Osteoblast (primary cell): ENCODE results near the gene COL4A2. TPM values are rescaled to one million over a fixed set of nuclear protein-coding genes. Genes with fewer than 3 reads are reported as not detected.

Experiments
- DNase-seq: peaks from one replicate; pipeline ENCODE4 v3.0.0; 2011; ENCODE audit warnings: low spot score, mixed read lengths; ENCODE audit not compliant: insufficient read length; ENCODE audit errors: missing footprints
- H2AFZ ChIP-seq: 2 replicates; pipeline ENCODE4 v1.6.0; 2011; ENCODE audit warnings: mild to moderate bottlenecking, low read length
- H3K27ac ChIP-seq: 2 replicates; pipeline ENCODE4 v1.5.1; 2011; ENCODE audit warnings: mild to moderate bottlenecking, low read depth, low read length, moderate library complexity
- H3K27me3 ChIP-seq: 2 replicates; pipeline ENCODE4 v1.6.0; 2012; ENCODE audit warnings: mild to moderate bottlenecking, control low read depth, inconsistent platforms, low read length, moderate library complexity; ENCODE audit not compliant: insufficient read depth
- H3K36me3 ChIP-seq: 2 replicates; pipeline ENCODE4 v1.5.1; 2011; ENCODE audit warnings: mild to moderate bottlenecking, low read length, control low read depth, moderate library complexity; ENCODE audit not compliant: insufficient read depth
- H3K4me1 ChIP-seq: 2 replicates; pipeline ENCODE4 v1.5.1; 2011; ENCODE audit warnings: mild to moderate bottlenecking, low read length, control low read depth, moderate library complexity; ENCODE audit not compliant: insufficient read depth
- H3K4me2 ChIP-seq: 2 replicates; pipeline ENCODE4 v1.6.0; 2011; ENCODE audit warnings: mild to moderate bottlenecking, low read length; ENCODE audit not compliant: insufficient read depth
- H3K4me3 ChIP-seq: fragments of 200-600 bp; sonication (generic); 3 replicates; pipeline ENCODE4 v1.5.1; 2012; ENCODE audit warnings: mild to moderate bottlenecking, low read length, inconsistent platforms; ENCODE audit not compliant: insufficient read depth
- H3K79me2 ChIP-seq: 2 replicates; pipeline ENCODE4 v1.6.0; 2012; ENCODE audit warnings: mild to moderate bottlenecking, low read length, control low read depth, inconsistent platforms; ENCODE audit not compliant: insufficient read depth
- H3K9me3 ChIP-seq: 2 replicates; pipeline ENCODE4 v1.5.1; 2011; ENCODE audit warnings: low read depth, low read length, control low read depth
- H4K20me1 ChIP-seq: 2 replicates; pipeline ENCODE4 v1.6.0; 2012; ENCODE audit warnings: mild to moderate bottlenecking, low read length, control low read depth; ENCODE audit not compliant: insufficient read depth
- CTCF ChIP-seq: IDR thresholded peaks from 2 replicates; pipeline ENCODE4 v1.5.1; 2011; ENCODE audit warnings: mild to moderate bottlenecking, low read depth, low read length, moderate library complexity; ENCODE audit errors: extremely low read depth
- total RNA-seq: library from RNA; depleted of rRNA; stranded (reverse); fragments of >200 nt; gene quantifications from 2 replicates; pipeline ENCODE4 v1.2.3, GENCODE V29; 2012

The COL4A2 gene
- total RNA-seq, 1 donor = 267 TPM

- Histone ChIP-seq H2AFZ (no peak overlapping the region), H3K27ac (peak overlapping the region; percentile 45), H4K20me1 (peaks cover 50% of the 10 kb centered on the region), H3K9me3 (no peaks in the 10 kb centered on the region), H3K79me2 (peaks cover 85% of the 10 kb centered on the region), H3K36me3 (peaks cover 59% of the 10 kb centered on the region), H3K27me3 (no peaks in the 10 kb centered on the region), H3K4me2 (no peak overlapping the region), H3K4me1 (peaks cover 52% of the 10 kb centered on the region), H3K4me3 (no peak overlapping the region)
- DNase-seq = no peak
- TF ChIP-seq CTCF = no peak
Observed at GRCh38 chr13:110314516-110315245, 7.6 kb downstream of the COL4A2 start.

GRCh38 chr13:110316196-110316595 lies 9.1 kb downstream of the COL4A2 start:
- no peaks in the 10 kb centered on the region for H3K27me3 ChIP-seq
- H3K4me1 ChIP-seq = peaks cover 52% of the 10 kb centered on the region
- H4K20me1 ChIP-seq = peaks cover 49% of the 10 kb centered on the region
- H3K9me3 ChIP-seq = no peaks in the 10 kb centered on the region
- peak overlapping the region; percentile 45 for H3K27ac ChIP-seq
- H3K36me3 ChIP-seq = peaks cover 44% of the 10 kb centered on the region
- no peak overlapping the region for H2AFZ ChIP-seq
- TF ChIP-seq CTCF = no peak
- H3K4me3 ChIP-seq = no peak overlapping the region
- peak; percentile 73 for DNase-seq
- no peak overlapping the region for H3K4me2 ChIP-seq
- peaks cover 83% of the 10 kb centered on the region for H3K79me2 ChIP-seq

DNA sequence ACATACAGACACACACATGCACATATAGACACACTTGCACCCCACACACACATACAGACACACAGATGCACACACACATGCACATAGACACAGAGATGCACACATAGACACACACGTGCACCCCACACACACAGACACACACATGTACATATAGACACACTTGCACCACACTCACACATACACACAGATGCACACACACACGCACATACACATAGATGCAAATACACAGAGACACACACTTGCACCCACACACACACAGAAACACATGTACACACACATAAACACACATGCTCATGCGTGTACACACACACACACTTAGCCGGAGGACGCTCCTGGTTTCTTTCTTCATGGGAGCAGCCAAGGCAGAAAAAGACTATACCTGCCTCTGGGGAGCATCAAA lies 10.0 kb downstream of the COL4A2 start:
- Histone ChIP-seq H4K20me1 (peaks cover 46% of the 10 kb centered on the region), H3K27me3 (no peaks in the 10 kb centered on the region), H3K4me3 (no peak overlapping the region), H3K9me3 (no peaks in the 10 kb centered on the region), H3K4me1 (peaks cover 52% of the 10 kb centered on the region), H3K36me3 (peaks cover 41% of the 10 kb centered on the region), H3K79me2 (peaks cover 82% of the 10 kb centered on the region), H2AFZ (no peak overlapping the region), H3K4me2 (no peak overlapping the region), H3K27ac (no peak overlapping the region)
- TF ChIP-seq CTCF = no peak
- no peak for DNase-seq

DNA sequence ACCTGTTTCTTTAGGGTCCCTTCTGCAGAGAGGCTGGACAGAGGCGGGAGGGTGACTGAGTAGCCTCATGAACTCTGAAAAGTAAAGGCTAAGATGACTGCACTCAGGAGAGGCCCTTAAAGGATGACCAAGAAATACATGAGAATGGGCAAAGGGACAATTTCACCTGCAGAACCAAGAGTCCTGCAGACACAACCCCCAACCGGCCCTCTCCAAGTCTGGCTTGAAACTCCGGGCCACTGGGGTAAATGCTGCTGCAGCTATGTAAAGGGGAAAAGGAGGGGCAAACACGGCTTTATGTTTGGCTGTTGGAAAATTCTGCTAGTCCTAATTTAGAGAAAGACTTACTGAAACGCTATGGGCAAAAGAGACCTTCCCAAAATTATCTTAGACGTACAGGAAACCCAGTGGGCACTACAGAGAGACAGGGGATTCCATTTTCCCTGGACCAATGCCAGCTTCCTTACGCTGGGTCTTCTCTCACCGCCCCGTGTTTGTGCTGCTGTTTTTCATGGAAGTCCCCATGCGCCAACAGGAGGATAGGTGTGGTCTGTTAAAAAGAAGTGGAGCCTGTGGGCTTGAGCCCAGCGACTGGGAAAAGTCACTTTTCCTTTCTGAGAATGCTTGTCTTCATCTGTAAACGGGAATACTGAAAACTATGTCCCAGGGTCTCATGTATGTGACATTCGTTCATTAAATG lies 10.6 kb downstream of the COL4A2 start:
- H2AFZ ChIP-seq = no peak overlapping the region
- TF ChIP-seq CTCF = no peak
- no peaks in the 10 kb centered on the region for H3K9me3 ChIP-seq
- H3K4me1 ChIP-seq = peaks cover 52% of the 10 kb centered on the region
- DNase-seq = no peak
- H3K27ac ChIP-seq = no peak overlapping the region
- peaks cover 86% of the 10 kb centered on the region for H3K79me2 ChIP-seq
- H3K4me3 ChIP-seq = no peak overlapping the region
- H3K36me3 ChIP-seq = peaks cover 41% of the 10 kb centered on the region
- no peak overlapping the region for H3K4me2 ChIP-seq
- H4K20me1 ChIP-seq = peaks cover 45% of the 10 kb centered on the region
- no peaks in the 10 kb centered on the region for H3K27me3 ChIP-seq
